Measurements from ENCODE around the gene MRGPRD. TPM values are rescaled to one million over a fixed set of nuclear protein-coding genes. Genes with fewer than 3 reads are reported as not detected.
A peak's percentile ranks its signal among the peaks of the same experiment; 100 is the strongest.

The MRGPRD gene
- total and polyA plus RNA-seq, 2 experiments from 2014 or later: not detected

DNA sequence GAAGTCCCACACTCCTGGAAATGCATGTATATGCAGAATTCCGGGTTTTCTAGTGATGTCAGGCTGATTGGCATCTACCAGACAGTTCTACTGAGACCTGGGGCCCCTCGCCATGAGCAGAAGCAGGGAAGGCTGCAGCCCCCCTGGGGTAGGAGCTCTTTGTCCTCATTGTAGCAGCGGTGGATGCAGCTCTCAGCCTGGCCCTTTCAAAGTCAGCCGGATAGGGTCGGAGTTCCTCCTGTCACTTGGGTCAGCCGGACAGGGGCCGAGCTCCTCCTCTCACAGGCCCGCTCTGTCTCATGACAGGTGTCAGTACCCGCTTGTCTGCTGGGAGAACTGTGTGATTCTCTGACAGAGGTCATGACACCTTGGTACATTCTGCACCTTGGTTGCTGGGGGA, 30.0 kb downstream of the MRGPRD start:
- Mint-ChIP-seq H3K36me3 (ENCODE audit: low read depth) (no peaks in the 10 kb centered on the region), H3K27ac (no peak overlapping the region), H3K27me3 (ENCODE audit: insufficient read depth, low read depth, poor library complexity) (peaks cover 7% of the 10 kb centered on the region), H3K4me3 (no peak overlapping the region), H3K4me1 (peaks cover 29% of the 10 kb centered on the region), H3K9me3 (no peaks in the 10 kb centered on the region)
- Histone ChIP-seq H4K20me1 (replicated peaks; ENCODE audit: insufficient read depth) (no peaks in the 10 kb centered on the region), H3K4me1 (ENCODE audit: insufficient read depth) (peaks cover 13% of the 10 kb centered on the region), H3K27me3 (ENCODE audit: insufficient read depth) (no peaks in the 10 kb centered on the region), H3K27ac (ENCODE audit: low read depth) (no peak overlapping the region), H3K79me2 (replicated peaks; ENCODE audit: insufficient read depth) (no peaks in the 10 kb centered on the region), H3F3A (replicated peaks; ENCODE audit: low read depth) (no peaks in the 10 kb centered on the region), H2AFZ (no peak overlapping the region), H3K4me3 (no peak overlapping the region), H3K36me3 (ENCODE audit: insufficient read depth) (no peaks in the 10 kb centered on the region), H3K9me2 (ENCODE audit: insufficient read depth) (no peaks in the 10 kb centered on the region), H3K4me2 (no peak overlapping the region)
- DNase-seq (ENCODE audit: low spot score): peak; percentile 39
- no peak for TF ChIP-seq CREB1 (CRISPR knock-in tag; IDR thresholded peaks at IDR 0.05; ENCODE audit: low read depth)
- TF ChIP-seq, protein P1, sequence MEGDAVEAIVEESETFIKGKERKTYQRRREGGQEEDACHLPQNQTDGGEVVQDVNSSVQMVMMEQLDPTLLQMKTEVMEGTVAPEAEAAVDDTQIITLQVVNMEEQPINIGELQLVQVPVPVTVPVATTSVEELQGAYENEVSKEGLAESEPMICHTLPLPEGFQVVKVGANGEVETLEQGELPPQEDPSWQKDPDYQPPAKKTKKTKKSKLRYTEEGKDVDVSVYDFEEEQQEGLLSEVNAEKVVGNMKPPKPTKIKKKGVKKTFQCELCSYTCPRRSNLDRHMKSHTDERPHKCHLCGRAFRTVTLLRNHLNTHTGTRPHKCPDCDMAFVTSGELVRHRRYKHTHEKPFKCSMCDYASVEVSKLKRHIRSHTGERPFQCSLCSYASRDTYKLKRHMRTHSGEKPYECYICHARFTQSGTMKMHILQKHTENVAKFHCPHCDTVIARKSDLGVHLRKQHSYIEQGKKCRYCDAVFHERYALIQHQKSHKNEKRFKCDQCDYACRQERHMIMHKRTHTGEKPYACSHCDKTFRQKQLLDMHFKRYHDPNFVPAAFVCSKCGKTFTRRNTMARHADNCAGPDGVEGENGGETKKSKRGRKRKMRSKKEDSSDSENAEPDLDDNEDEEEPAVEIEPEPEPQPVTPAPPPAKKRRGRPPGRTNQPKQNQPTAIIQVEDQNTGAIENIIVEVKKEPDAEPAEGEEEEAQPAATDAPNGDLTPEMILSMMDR (conservative IDR thresholded peaks at IDR 0.05; ENCODE audit: low read depth in 2 of 2): no peak
- TF ChIP-seq ZNF331 (CRISPR knock-in tag; IDR thresholded peaks at IDR 0.05; ENCODE audit: low read depth): no peak
- TF ChIP-seq, protein P2, sequence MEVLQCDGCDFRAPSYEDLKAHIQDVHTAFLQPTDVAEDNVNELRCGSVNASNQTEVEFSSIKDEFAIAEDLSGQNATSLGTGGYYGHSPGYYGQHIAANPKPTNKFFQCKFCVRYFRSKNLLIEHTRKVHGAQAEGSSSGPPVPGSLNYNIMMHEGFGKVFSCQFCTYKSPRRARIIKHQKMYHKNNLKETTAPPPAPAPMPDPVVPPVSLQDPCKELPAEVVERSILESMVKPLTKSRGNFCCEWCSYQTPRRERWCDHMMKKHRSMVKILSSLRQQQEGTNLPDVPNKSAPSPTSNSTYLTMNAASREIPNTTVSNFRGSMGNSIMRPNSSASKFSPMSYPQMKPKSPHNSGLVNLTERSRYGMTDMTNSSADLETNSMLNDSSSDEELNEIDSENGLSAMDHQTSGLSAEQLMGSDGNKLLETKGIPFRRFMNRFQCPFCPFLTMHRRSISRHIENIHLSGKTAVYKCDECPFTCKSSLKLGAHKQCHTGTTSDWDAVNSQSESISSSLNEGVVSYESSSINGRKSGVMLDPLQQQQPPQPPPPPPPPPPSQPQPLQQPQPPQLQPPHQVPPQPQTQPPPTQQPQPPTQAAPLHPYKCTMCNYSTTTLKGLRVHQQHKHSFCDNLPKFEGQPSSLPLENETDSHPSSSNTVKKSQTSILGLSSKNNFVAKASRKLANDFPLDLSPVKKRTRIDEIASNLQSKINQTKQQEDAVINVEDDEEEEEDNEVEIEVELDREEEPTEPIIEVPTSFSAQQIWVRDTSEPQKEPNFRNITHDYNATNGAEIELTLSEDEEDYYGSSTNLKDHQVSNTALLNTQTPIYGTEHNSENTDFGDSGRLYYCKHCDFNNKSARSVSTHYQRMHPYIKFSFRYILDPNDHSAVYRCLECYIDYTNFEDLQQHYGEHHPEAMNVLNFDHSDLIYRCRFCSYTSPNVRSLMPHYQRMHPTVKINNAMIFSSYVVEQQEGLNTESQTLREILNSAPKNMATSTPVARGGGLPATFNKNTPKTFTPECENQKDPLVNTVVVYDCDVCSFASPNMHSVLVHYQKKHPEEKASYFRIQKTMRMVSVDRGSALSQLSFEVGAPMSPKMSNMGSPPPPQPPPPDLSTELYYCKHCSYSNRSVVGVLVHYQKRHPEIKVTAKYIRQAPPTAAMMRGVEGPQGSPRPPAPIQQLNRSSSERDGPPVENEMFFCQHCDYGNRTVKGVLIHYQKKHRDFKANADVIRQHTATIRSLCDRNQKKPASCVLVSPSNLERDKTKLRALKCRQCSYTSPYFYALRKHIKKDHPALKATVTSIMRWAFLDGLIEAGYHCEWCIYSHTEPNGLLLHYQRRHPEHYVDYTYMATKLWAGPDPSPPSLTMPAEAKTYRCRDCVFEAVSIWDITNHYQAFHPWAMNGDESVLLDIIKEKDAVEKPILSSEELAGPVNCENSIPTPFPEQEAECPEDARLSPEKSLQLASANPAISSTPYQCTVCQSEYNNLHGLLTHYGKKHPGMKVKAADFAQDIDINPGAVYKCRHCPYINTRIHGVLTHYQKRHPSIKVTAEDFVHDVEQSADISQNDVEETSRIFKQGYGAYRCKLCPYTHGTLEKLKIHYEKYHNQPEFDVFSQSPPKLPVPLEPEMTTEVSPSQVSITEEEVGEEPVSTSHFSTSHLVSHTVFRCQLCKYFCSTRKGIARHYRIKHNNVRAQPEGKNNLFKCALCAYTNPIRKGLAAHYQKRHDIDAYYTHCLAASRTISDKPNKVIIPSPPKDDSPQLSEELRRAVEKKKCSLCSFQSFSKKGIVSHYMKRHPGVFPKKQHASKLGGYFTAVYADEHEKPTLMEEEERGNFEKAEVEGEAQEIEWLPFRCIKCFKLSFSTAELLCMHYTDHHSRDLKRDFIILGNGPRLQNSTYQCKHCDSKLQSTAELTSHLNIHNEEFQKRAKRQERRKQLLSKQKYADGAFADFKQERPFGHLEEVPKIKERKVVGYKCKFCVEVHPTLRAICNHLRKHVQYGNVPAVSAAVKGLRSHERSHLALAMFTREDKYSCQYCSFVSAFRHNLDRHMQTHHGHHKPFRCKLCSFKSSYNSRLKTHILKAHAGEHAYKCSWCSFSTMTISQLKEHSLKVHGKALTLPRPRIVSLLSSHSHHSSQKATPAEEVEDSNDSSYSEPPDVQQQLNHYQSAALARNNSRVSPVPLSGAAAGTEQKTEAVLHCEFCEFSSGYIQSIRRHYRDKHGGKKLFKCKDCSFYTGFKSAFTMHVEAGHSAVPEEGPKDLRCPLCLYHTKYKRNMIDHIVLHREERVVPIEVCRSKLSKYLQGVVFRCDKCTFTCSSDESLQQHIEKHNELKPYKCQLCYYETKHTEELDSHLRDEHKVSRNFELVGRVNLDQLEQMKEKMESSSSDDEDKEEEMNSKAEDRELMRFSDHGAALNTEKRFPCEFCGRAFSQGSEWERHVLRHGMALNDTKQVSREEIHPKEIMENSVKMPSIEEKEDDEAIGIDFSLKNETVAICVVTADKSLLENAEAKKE (CRISPR knock-in tag; IDR thresholded peaks at IDR 0.05): no peak
- TF ChIP-seq, protein P3, sequence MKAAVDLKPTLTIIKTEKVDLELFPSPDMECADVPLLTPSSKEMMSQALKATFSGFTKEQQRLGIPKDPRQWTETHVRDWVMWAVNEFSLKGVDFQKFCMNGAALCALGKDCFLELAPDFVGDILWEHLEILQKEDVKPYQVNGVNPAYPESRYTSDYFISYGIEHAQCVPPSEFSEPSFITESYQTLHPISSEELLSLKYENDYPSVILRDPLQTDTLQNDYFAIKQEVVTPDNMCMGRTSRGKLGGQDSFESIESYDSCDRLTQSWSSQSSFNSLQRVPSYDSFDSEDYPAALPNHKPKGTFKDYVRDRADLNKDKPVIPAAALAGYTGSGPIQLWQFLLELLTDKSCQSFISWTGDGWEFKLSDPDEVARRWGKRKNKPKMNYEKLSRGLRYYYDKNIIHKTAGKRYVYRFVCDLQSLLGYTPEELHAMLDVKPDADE (IDR thresholded peaks at IDR 0.05): no peak
- no peak for TF ChIP-seq EZH2phosphoT487 (IDR thresholded peaks at IDR 0.05; ENCODE audit: unreplicated experiment)
- TF ChIP-seq, protein P4, sequence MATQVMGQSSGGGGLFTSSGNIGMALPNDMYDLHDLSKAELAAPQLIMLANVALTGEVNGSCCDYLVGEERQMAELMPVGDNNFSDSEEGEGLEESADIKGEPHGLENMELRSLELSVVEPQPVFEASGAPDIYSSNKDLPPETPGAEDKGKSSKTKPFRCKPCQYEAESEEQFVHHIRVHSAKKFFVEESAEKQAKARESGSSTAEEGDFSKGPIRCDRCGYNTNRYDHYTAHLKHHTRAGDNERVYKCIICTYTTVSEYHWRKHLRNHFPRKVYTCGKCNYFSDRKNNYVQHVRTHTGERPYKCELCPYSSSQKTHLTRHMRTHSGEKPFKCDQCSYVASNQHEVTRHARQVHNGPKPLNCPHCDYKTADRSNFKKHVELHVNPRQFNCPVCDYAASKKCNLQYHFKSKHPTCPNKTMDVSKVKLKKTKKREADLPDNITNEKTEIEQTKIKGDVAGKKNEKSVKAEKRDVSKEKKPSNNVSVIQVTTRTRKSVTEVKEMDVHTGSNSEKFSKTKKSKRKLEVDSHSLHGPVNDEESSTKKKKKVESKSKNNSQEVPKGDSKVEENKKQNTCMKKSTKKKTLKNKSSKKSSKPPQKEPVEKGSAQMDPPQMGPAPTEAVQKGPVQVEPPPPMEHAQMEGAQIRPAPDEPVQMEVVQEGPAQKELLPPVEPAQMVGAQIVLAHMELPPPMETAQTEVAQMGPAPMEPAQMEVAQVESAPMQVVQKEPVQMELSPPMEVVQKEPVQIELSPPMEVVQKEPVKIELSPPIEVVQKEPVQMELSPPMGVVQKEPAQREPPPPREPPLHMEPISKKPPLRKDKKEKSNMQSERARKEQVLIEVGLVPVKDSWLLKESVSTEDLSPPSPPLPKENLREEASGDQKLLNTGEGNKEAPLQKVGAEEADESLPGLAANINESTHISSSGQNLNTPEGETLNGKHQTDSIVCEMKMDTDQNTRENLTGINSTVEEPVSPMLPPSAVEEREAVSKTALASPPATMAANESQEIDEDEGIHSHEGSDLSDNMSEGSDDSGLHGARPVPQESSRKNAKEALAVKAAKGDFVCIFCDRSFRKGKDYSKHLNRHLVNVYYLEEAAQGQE (IDR thresholded peaks at IDR 0.05; ENCODE audit: unreplicated experiment): no peak
- TF ChIP-seq EZH2 (IDR thresholded peaks at IDR 0.05; ENCODE audit: low read depth, unreplicated experiment): no peak
- no peak for TF ChIP-seq STAT1 (IDR thresholded peaks at IDR 0.05; ENCODE audit: unreplicated experiment)
- TF ChIP-seq NANOG (IDR thresholded peaks at IDR 0.05; ENCODE audit: borderline replicate concordance): no peak
- TF ChIP-seq ZNF114 (CRISPR knock-in tag; IDR thresholded peaks at IDR 0.05): no peak
- TF ChIP-seq POLR2AphosphoS5 (IDR thresholded peaks at IDR 0.05; ENCODE audit: low read depth): no peak
- no peak for TF ChIP-seq JUNB (IDR thresholded peaks at IDR 0.05; ENCODE audit: unreplicated experiment)
- ATAC-seq: peak; percentile 70

Measured in GM23338 (cell line).